Measurements from ENCODE around the gene ST7.

ST7 gene

GRCh38 chr7:117096942-117097341 lies 143.6 kb downstream of the ST7 start:
- ChIA-PET POLR2A (no interaction called here), CTCF (no interaction called here)
- TF ChIP-seq FOXK2 (IDR thresholded peaks at IDR 0.05) = no peak
- no peak for TF ChIP-seq CTBP1 (IDR thresholded peaks at IDR 0.05; ENCODE audit: borderline replicate concordance)
- no peak for TF ChIP-seq BHLHE40 (IDR thresholded peaks at IDR 0.05; ENCODE audit: borderline replicate concordance)
- no peak for TF ChIP-seq L3MBTL2 (conservative IDR thresholded peaks at IDR 0.05)
- no peak for TF ChIP-seq HDGF (IDR thresholded peaks at IDR 0.05; ENCODE audit: borderline replicate concordance)
- no peak for TF ChIP-seq SUZ12 (IDR thresholded peaks at IDR 0.05)
- no peak for TF ChIP-seq PKNOX1 (IDR thresholded peaks at IDR 0.05)
- TF ChIP-seq ELF4 (IDR thresholded peaks at IDR 0.05) = no peak
- no peak for TF ChIP-seq ARNT (IDR thresholded peaks at IDR 0.05)
- no peak for TF ChIP-seq ZNF384 (IDR thresholded peaks at IDR 0.05)
- TF ChIP-seq TARDBP (IDR thresholded peaks at IDR 0.05) = no peak
- no peak for TF ChIP-seq FOXA1 (IDR thresholded peaks at IDR 0.05)
- no peak for TF ChIP-seq NFRKB (IDR thresholded peaks at IDR 0.05)
- DNase-seq (ENCODE audit: extremely low spot score) = no peak

- DNase-seq (ENCODE audit: extremely low spot score) = no peak
- CTCF ChIA-PET = no interaction called here
- TF ChIP-seq ELF4 (IDR thresholded peaks at IDR 0.05) (no peak), PKNOX1 (IDR thresholded peaks at IDR 0.05) (no peak), FOXA1 (IDR thresholded peaks at IDR 0.05) (no peak), L3MBTL2 (conservative IDR thresholded peaks at IDR 0.05) (no peak), HDGF (IDR thresholded peaks at IDR 0.05; ENCODE audit: borderline replicate concordance) (no peak), TARDBP (IDR thresholded peaks at IDR 0.05) (no peak)
- POLR2A ChIA-PET = no interaction called here
Measured at GRCh38 chr7:117097860-117098259, 144.6 kb downstream of the ST7 start.

GRCh38 chr7:117098457-117098856 lies 145.2 kb downstream of the ST7 start:
- TF ChIP-seq CTBP1 (IDR thresholded peaks at IDR 0.05; ENCODE audit: borderline replicate concordance) (no peak), SP1 (IDR thresholded peaks at IDR 0.05) (no peak), ELF4 (IDR thresholded peaks at IDR 0.05) (no peak), FOXM1 (IDR thresholded peaks at IDR 0.05; ENCODE audit: borderline replicate concordance) (no peak), FOXA1 (IDR thresholded peaks at IDR 0.05) (no peak), SUZ12 (IDR thresholded peaks at IDR 0.05) (no peak), ARNT (IDR thresholded peaks at IDR 0.05) (no peak), HDGF (IDR thresholded peaks at IDR 0.05; ENCODE audit: borderline replicate concordance) (no peak), ZNF384 (IDR thresholded peaks at IDR 0.05) (no peak), FOXK2 (IDR thresholded peaks at IDR 0.05) (no peak), NFRKB (IDR thresholded peaks at IDR 0.05) (no peak), PKNOX1 (IDR thresholded peaks at IDR 0.05) (no peak), TARDBP (IDR thresholded peaks at IDR 0.05) (no peak)
- CTCF ChIA-PET = no interaction called here
- POLR2A ChIA-PET = no interaction called here
- DNase-seq (ENCODE audit: extremely low spot score) = no peak

GRCh38 chr7:117101026-117101425 lies 147.7 kb downstream of the ST7 start:
- CTCF ChIA-PET = no interaction called here

GRCh38 chr7:117110480-117111315 lies 157.4 kb downstream of the ST7 start:
- TF ChIP-seq PKNOX1 (IDR thresholded peaks at IDR 0.05) (no peak), SUZ12 (IDR thresholded peaks at IDR 0.05) (no peak)
- DNase-seq (ENCODE audit: extremely low spot score) = no peak
- POLR2A ChIA-PET = no interaction called here
- CTCF ChIA-PET = no interaction called here

More at GRCh38 chr7:117101026-117101425, 147.7 kb downstream of the ST7 start:
- TF ChIP-seq FOXK2 (IDR thresholded peaks at IDR 0.05) (no peak), PKNOX1 (IDR thresholded peaks at IDR 0.05) (no peak), ELF4 (IDR thresholded peaks at IDR 0.05) (no peak), L3MBTL2 (conservative IDR thresholded peaks at IDR 0.05) (no peak), TARDBP (IDR thresholded peaks at IDR 0.05) (no peak), CTBP1 (IDR thresholded peaks at IDR 0.05; ENCODE audit: borderline replicate concordance) (no peak), BHLHE40 (IDR thresholded peaks at IDR 0.05; ENCODE audit: borderline replicate concordance) (no peak), LEF1 (IDR thresholded peaks at IDR 0.05; ENCODE audit: borderline replicate concordance) (no peak), SP1 (IDR thresholded peaks at IDR 0.05) (no peak), ARNT (IDR thresholded peaks at IDR 0.05) (no peak), NFRKB (IDR thresholded peaks at IDR 0.05) (no peak), FOXM1 (IDR thresholded peaks at IDR 0.05; ENCODE audit: borderline replicate concordance) (no peak), FOXA1 (IDR thresholded peaks at IDR 0.05) (no peak), HDGF (IDR thresholded peaks at IDR 0.05; ENCODE audit: borderline replicate concordance) (no peak), SUZ12 (IDR thresholded peaks at IDR 0.05) (no peak), ZNF384 (IDR thresholded peaks at IDR 0.05) (no peak)
- POLR2A ChIA-PET = no interaction called here
- no peak for DNase-seq (ENCODE audit: extremely low spot score)

Data from HEK293T (cell line).